Activated CD4-positive, alpha-beta T cell treated with anti-CD3 and anti-CD28 coated beads for 4 hours (primary cell): ENCODE measurements around the gene KLF7.
A peak's percentile ranks its signal among the peaks of the same experiment; 100 is the strongest.

ENCODE experiments used
- DNase-seq, 2 donors: peaks; one replicate each; pipeline ENCODE4 v3.0.0-alpha.2; 2020

KLF7 gene

GRCh38 chr2:207144173-207144785 is 21.5 kb downstream of the KLF7 start:
- no peak for DNase-seq

DNA sequence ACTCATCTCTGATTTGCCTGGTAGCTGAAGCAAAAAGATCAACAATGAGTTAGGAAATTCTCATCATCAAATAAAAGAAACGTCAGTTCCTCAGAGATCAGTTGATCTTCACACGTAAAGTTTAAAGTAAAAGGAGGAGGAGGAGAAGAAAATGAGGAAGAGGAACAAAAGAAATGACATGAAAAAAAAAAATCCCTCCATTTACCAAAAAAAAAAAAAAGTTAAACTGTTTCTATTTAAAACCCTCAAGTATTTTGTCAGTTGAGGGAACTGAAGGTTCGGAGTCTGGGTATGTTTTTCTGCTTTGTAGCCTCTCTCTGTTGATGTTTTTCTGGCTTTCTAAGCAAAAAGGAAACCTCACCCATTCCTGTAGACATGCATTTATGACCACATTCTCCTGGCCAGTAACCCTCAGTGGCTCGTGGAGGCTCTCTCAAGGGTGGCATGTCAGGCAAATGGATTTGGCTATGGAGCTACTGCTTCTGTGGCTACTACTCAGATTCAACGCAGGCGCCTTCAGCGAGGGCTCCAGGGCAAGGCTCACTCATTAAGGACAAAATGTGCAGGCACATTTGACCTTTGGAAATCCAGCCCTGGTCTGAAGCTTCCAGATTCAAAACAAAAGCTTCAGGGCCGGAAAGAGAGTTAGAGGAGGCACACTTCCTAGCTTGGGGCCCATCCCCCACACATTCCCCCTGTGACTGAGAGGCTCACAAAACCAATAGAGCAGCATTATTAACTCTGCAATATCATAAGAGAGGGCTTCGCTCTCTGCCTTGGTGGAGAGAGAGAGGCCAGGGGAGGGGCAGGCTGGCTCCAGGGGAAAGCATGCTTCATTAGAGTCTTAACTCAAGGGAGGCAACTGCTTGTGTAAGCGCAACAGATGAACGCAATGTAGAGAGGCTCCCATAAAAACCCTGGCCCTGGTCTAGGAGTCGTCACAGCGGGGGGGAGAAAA is 22.3 kb downstream of the KLF7 start:
- peak; percentile 31 to 44 for DNase-seq

- DNase-seq: no peak
These were observed 23.3 kb downstream of the KLF7 start for GRCh38 chr2:207142461-207142860.

- DNase-seq: no peak
These were observed 24.4 kb downstream of the KLF7 start for GRCh38 chr2:207141386-207141785.

DNA sequence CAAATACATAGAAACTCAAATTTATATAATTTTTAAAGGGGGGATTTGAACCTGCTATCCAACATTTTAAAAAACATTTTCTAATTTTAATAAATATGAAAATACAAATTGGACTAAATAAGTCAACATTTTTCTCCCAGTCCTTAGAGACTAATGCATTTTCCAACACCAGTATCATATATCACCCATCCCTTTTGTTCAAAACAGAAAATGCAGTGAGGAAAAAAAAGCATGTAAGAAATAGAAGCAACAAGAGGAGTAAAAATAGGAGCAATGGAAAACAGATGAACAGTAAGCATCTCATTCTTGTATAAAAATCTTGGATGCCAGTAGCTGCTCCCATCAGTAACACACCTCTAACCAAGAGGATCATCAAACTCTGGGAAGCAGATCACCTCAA is 25.5 kb downstream of the KLF7 start:
- no peak for DNase-seq

DNA sequence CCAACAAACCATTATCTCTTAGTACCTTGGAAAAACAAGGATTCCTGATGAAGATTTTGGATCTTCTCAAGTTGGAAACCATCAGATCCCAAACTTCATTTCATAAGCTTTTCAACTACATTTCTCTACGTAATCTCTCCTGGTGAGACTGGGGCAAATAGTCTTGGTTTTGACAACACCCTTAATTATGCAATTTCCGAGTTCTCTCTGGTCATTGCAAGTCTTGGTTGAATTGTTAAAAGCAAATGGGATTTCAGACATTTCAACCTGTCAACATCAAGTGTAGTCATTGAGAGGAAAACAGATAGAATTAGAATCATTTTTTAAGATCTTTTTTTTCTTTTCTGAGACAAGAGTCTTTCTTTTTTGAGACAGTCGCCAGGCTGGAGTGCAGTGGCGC is 26.2 kb downstream of the KLF7 start:
- no peak for DNase-seq

DNA sequence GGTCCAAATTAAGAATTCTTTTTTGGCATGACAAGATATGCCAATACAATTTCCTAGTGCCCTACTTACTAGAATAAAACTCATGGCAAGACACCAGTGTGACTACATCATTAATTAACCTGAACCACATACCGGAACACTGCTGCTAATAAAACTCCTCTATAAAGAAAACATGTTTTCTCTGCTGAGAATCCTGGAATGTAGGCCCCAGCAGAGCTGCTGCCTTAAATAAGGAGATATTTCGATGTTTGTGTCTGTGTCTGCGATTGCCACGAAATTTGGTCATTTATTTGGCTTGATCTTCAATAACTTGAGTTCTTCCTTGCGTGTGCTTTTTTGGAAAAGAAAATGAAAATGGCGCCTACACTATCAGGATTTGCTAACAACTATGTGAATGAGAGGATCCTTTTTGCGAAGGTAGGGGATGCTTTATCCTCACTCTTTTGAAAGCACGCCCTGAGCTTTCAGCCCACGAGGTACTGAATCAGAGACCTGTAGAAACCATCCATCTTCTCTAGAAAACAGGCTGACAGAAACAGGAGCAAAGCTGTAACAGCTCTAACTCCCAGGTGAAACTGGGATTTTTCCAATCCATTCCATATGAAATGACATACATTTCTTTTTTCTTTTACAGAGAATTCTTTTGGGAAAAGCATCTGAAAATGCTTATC is 27.0 kb downstream of the KLF7 start:
- DNase-seq: no peak

DNA sequence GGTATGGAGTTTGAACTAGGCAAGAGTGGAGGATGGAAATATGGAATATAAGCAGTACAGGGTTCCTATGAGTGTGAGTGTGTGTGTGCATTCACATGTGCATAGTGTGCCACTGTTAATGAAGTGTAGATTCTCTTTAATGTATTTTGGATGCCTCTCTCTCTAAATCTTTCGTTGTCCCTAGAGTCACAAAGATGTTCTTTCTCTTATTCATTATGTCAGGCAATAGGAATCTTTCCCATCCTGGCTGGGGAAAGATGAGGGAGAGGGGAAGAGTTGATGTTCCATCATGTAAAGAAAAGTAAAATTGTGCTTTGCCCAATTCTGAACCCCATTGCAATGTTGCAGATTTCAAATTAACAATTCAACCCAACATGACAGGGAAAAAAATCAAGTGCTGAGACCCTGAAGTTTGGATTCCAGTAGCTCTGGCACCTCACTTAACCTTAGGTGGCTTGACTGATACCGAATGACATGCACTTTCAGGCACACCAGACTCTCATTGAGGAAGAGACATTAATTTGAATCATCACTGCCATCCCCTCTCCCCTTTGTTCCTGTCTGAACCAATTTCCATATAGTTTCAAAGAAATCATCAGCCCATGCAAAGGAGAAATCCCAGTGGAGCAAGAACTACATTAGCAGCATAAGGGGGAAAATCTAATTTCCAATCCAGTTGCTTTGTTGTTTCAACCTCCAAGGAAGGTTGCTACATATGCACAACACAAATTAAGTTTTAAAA is 28.0 kb downstream of the KLF7 start:
- DNase-seq: no peak

- no peak for DNase-seq
These were observed 28.9 kb downstream of the KLF7 start for GRCh38 chr2:207136874-207137273.

DNA sequence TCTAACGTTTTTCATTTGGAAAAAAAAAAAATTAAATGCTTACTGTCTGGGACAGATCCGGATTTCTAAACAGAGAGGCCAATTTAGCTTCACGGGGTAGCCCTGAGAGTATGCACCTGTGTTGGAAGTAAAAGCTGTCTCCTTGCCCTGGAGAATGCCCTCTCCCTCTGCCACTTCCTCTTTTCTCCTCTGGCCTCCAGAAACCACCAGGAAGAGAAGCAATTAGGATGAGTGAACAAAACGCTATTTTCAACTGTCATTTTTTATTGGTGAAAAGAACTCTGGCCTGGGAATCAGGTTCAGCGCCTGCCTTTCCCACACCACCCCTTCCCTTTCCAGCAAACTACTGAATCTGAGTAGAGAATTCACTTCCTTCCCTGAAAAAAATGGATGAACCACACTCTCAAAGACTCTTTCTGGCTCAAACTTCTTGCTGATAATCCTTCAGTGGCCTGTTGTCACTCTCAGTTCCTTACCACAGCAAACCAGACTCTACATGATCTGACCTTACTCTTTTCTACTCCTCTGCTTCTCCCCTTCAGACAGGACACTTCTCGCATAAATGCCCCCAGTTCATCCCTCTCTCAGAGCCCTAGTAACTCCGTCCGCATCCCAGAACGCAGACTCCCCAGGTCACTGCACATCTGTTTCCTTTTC is 29.8 kb downstream of the KLF7 start:
- DNase-seq: no peak

- no peak for DNase-seq
These were observed 30.4 kb downstream of the KLF7 start for GRCh38 chr2:207135340-207135739.

DNA sequence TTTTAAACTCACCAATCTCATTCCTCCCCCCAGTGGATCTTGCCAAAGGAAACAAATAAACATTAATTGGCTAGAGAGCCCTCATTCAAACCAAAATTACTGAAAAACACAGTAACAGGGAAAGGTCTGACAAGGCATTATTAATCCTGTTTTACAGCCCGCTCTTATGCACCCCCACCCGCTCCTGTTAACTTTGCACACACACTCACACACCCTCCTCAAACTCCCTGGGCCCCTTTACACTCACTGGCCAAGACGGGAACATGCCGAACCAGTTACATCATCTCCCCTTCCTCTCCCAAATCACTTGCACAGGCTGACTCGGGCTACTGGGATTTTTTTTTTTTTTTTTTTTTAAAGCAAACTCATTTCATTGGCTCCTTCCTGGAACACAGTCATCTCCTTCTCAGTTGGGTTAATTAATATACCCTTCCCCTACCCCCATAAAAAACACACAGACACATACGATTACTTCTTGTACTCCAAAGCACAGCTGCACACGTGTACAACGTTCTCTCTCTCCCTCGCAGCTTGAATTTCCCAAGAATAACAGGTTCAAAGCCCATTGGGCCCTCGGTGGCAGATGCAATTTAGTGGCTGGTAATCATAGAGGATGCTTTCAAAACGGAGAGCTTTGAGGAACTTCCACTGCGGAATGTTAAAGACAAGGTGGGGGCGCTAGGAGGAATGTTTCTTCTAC is 31.8 kb downstream of the KLF7 start:
- no peak for DNase-seq

- no peak for DNase-seq
These were observed 32.3 kb downstream of the KLF7 start for GRCh38 chr2:207133458-207133819.

DNA sequence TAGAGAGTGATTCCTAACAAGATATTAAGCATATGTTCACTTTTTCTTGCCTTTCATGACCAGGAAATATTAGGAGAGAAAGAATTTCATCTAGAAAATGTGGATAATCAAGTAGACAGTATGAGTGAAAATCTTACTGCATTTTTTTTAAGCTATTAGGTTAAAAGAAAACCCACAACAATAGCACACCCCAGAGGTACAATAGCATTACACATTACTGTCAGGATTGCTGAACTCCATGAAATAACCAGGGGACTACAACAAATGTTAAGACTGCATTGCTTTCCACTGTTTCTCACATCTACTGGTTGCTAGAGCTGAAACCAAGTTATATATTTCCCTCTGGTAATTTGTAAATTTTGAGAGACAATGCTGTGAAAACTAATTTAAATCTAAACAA is 33.7 kb downstream of the KLF7 start:
- DNase-seq: no peak

GRCh38 chr2:207131594-207131993 is 34.2 kb downstream of the KLF7 start:
- DNase-seq: no peak

- no peak for DNase-seq
These were observed 34.7 kb downstream of the KLF7 start for GRCh38 chr2:207130958-207131521.

DNA sequence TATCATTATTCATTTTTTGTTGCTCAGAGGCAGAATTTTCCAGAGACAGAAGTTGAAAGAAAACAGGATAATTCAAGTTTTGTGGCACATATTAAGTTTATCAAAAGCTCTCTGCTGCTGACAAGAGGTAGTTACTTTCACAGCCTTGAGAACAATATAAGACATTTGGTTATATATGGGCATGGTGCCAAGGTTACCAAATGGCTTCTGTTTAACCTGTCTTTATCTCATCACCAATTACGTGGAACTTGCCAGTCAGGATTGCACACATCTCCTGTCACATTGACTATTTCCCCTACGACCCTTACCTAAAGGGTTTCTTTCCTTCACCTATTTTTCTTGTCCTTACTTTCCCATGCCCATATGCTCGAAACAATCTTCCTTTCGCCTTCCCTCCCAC is 35.9 kb downstream of the KLF7 start:
- no peak for DNase-seq

DNA sequence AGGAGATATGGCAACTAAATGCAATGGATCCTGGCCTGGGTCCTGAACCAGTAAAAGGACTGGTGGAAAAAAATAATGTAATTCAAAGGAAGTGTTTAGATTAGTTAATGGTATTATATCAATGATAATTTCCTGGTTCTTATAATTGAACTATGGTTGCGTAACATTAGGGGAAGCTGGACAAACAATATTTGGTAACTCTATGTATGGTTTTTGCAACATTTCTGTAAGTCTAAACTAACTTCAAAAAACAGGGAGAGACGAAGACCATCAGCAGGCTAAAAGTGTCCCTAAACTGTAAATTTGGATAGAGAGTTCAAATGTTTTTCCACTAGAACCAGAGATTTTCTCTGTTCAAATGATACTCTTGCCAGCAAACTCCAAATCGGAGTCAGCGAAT is 36.9 kb downstream of the KLF7 start:
- DNase-seq: no peak

DNA sequence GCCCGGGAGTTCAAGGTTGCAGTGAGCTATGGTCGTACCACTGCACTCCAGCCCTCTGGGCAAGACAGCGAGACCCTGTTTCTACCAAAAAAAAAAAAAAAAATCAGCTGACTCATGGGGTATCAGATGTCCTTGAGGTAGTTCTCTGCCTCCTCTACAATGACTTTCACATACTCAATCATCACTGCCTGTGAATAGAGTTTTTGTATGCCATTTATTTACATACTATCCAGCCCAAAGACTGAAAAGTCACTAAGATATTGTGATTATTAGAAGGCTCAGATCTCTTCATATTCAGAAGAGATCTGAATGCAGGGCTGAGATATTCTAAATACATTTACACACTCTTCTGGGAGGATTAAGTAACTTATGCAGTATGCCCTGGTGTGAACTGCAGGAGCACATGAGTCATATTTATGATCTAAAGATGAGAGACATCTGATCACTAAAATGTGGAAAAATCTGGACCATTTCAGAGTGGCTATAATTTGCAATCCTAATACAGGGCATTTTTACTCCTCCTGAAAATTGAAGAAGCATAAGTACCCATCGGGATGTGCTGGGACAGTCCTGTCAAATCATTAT is 38.9 kb downstream of the KLF7 start:
- no peak for DNase-seq

DNA sequence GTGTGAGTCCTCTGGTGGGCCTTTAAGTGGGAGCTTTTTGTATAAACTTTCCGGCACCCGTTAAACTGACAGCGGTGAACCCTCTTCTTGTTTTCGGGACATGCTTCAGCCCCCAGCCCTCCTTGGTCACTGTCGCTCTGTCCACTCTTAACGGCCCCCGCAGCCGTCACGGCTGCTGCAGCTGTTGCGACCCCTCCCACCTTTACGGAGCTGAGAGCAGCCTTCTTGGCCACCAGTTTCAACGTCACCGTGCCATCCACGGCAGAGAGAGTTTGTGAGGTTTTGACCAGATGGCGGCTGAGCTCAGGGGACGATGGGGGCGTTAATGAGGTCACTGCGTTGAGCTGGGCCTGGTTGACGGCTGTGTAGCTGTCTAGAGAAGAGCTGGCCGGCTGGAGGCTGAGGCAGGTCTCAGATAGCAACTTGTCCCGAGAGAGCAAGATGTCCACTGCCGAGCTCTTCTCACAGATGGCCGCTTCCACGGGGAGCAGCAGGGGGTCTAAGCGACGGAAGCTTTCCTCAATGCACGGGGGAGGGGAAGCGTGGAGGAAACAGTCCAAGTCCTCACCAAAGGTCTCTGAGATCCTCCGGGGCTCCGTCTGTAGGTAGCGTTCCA is 41.9 kb downstream of the KLF7 start:
- no peak for DNase-seq

GRCh38 chr2:207123335-207123744 is 42.4 kb downstream of the KLF7 start:
- DNase-seq: peak; percentile 44 to 52
